Panc1 (cell line): ENCODE measurements around the gene EPHB2. TPM values are rescaled to one million over a fixed set of nuclear protein-coding genes. Genes with fewer than 3 reads are reported as not detected.

Experiments
- ATAC-seq: fragments of 200-7000 bp; cut with Tn5 transposase; 2 replicates; pipeline ENCODE4 v1.9.1; 2020; ENCODE audit warnings: mild to moderate bottlenecking, moderate library complexity
- BruUV-seq: library from RNA; stranded (reverse); fragments of 400-500 nt; replicated peaks from 2 replicates; lab custom pipeline; 2021; lab: Mats Ljungman, UMichigan
- CTCF ChIA-PET: fragments of 300-600 bp; sonication (Branson Sonifier 250); formaldehyde crosslinking; loops from one replicate; lab custom pipeline; 2022; ENCODE audit warnings: antibody characterized with exemption; lab: Charles Lee
- POLR2A ChIA-PET: fragments of 300-600 bp; sonication (Branson Sonifier 250); formaldehyde crosslinking; loops from one replicate; lab custom pipeline; 2022; ENCODE audit warnings: antibody characterized with exemption; lab: Charles Lee
- DNase-seq: peaks from one replicate; pipeline ENCODE4 v3.0.0-alpha.2; 2010; ENCODE audit warnings: low read depth, low spot score
- H3K27ac ChIP-seq: 2 replicates; pipeline ENCODE4 v1.5.1; 2011; ENCODE audit warnings: mild to moderate bottlenecking, low read length, inconsistent platforms
- H3K27me3 ChIP-seq: fragments of 200-500 bp; sonication (Bioruptor generic); 2 replicates; pipeline ENCODE4 v1.6.0; 2014; ENCODE audit warnings: low read length, inconsistent platforms; ENCODE audit not compliant: control insufficient read depth, insufficient read depth
- H3K36me3 ChIP-seq: fragments of 200-500 bp; sonication (Bioruptor generic); 2 replicates; pipeline ENCODE4 v1.5.1; 2014; ENCODE audit warnings: inconsistent platforms, mild to moderate bottlenecking, low read length, moderate library complexity; ENCODE audit not compliant: control insufficient read depth, insufficient read depth
- H3K4me1 ChIP-seq: 2 replicates; pipeline ENCODE4 v1.5.1; 2011; ENCODE audit warnings: inconsistent platforms, mild to moderate bottlenecking, low read length, moderate library complexity; ENCODE audit not compliant: control insufficient read depth, insufficient read depth
- H3K4me3 ChIP-seq, 2 experiments: 2 replicates each; pipeline ENCODE4 v1.5.1; 2011 to 2012; ENCODE audit warnings: low read depth in 2 of 2, low read length in 2 of 2, mild to moderate bottlenecking in 2 of 2, inconsistent platforms in 1 of 2, moderate library complexity in 1 of 2
- H3K9me3 ChIP-seq: fragments of 200-500 bp; sonication (Bioruptor generic); 2 replicates; pipeline ENCODE4 v1.5.1; 2014; ENCODE audit warnings: low read depth, mild to moderate bottlenecking, inconsistent platforms, low read length, moderate library complexity; ENCODE audit not compliant: control insufficient read depth, insufficient read depth
- CTCF ChIP-seq: fragments of 450-650 bp; IDR thresholded peaks from 2 replicates; pipeline ENCODE4 v1.5.1; 2017; ENCODE audit warnings: mild to moderate bottlenecking
- POLR2AphosphoS5 ChIP-seq: IDR thresholded peaks from 2 replicates; pipeline ENCODE4 v1.6.1; 2012; ENCODE audit warnings: mild to moderate bottlenecking, low read depth, low read length, moderate library complexity
- SIN3A ChIP-seq: IDR thresholded peaks from 2 replicates; pipeline ENCODE4 v1.6.1; 2012; ENCODE audit warnings: low read depth, mild to moderate bottlenecking, low read length, moderate library complexity, borderline replicate concordance; ENCODE audit not compliant: insufficient read depth
- TCF7L2 ChIP-seq: IDR thresholded peaks from 2 replicates; pipeline ENCODE4 v1.6.1; 2011; ENCODE audit warnings: mild to moderate bottlenecking, low read depth, low read length, inconsistent platforms
- in situ Hi-C: cut with HindIII; loops from 2 replicates; pipeline ENCODE4 v1.10.0; 2016; ENCODE audit warnings: low sequenced_read_pairs, low pct_unique_long_range_greater_than_20kb
- intact Hi-C: fragments of 100-400 bp; cut with micrococcal nuclease; formaldehyde crosslinking; loops from one replicate; pipeline ENCODE4 v1.10.0; 2022; ENCODE audit not compliant: unreplicated experiment
- total RNA-seq: library from RNA; stranded (reverse); gene quantifications from one replicate; pipeline ENCODE4 v1.2.1, GENCODE V29; 2021; ENCODE audit not compliant: unreplicated experiment
- TF ChIP-seq, protein P1 (sequence below), 2 experiments: IDR thresholded peaks; 2 replicates each; pipeline ENCODE4 v1.6.1; 2011 to 2012; ENCODE audit warnings: low read depth in 2 of 2, control low read depth in 1 of 2, low read length in 1 of 2, mild to moderate bottlenecking in 1 of 2, moderate library complexity in 1 of 2; ENCODE audit not compliant: insufficient read depth in 1 of 2

EPHB2 gene
- total RNA-seq, 1 experiment from 2014 or later: 29.0 TPM

- H3K9me3 ChIP-seq: no peaks in the 10 kb centered on the region
- no TSS peak for BruUV-seq
- ChIA-PET POLR2A (no interaction called here), CTCF (interaction anchor here (0.5 kb wide), 2 partner anchors 10 to 439 kb away, joined by 3 to 4 read pairs; no protein-coding TSS in a partner anchor)
- in situ Hi-C loops: no loop called here
- H3K27me3 ChIP-seq: no peaks in the 10 kb centered on the region
- H3K4me1 ChIP-seq: no peaks in the 10 kb centered on the region
- no peak for TF ChIP-seq SIN3A
- TF ChIP-seq CTCF: no peak
- no peak for TF ChIP-seq TCF7L2
- no peak for TF ChIP-seq POLR2AphosphoS5
- TF ChIP-seq, protein P1, sequence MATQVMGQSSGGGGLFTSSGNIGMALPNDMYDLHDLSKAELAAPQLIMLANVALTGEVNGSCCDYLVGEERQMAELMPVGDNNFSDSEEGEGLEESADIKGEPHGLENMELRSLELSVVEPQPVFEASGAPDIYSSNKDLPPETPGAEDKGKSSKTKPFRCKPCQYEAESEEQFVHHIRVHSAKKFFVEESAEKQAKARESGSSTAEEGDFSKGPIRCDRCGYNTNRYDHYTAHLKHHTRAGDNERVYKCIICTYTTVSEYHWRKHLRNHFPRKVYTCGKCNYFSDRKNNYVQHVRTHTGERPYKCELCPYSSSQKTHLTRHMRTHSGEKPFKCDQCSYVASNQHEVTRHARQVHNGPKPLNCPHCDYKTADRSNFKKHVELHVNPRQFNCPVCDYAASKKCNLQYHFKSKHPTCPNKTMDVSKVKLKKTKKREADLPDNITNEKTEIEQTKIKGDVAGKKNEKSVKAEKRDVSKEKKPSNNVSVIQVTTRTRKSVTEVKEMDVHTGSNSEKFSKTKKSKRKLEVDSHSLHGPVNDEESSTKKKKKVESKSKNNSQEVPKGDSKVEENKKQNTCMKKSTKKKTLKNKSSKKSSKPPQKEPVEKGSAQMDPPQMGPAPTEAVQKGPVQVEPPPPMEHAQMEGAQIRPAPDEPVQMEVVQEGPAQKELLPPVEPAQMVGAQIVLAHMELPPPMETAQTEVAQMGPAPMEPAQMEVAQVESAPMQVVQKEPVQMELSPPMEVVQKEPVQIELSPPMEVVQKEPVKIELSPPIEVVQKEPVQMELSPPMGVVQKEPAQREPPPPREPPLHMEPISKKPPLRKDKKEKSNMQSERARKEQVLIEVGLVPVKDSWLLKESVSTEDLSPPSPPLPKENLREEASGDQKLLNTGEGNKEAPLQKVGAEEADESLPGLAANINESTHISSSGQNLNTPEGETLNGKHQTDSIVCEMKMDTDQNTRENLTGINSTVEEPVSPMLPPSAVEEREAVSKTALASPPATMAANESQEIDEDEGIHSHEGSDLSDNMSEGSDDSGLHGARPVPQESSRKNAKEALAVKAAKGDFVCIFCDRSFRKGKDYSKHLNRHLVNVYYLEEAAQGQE (IDR thresholded peaks at IDR 0.05; ENCODE audit: insufficient read depth in 1 of 2, low read depth in 2 of 2, low read length in 1 of 2): no peak
- ATAC-seq: no peak
- H3K4me3 ChIP-seq: no peak overlapping the region
- intact Hi-C loops: loop anchor here (10.0 kb wide), 1 partner anchor 217 kb away; no protein-coding TSS in a partner anchor
- H3K36me3 ChIP-seq: no peaks in the 10 kb centered on the region
- DNase-seq: no peak
- no peak overlapping the region for H3K27ac ChIP-seq
Measured at GRCh38 chr1:22921452-22922126, 210.9 kb downstream of the EPHB2 start.

- ChIA-PET POLR2A (interaction anchor here (0.5 kb wide), 1 partner anchor 62 kb away, joined by 8 read pairs; no protein-coding TSS in a partner anchor), CTCF (no interaction called here)
- no peak overlapping the region for H3K27ac ChIP-seq
- H3K9me3 ChIP-seq: no peaks in the 10 kb centered on the region
- in situ Hi-C loops (no loop called here), intact Hi-C loops (loop anchor here (10.0 kb wide), 1 partner anchor 218 kb away; no protein-coding TSS in a partner anchor)
- no peak for TF ChIP-seq TCF7L2
- TF ChIP-seq CTCF: no peak
- TF ChIP-seq POLR2AphosphoS5: no peak
- BruUV-seq: no TSS peak
- H3K36me3 ChIP-seq: no peaks in the 10 kb centered on the region
- no peaks in the 10 kb centered on the region for H3K4me1 ChIP-seq
- ATAC-seq (no peak), DNase-seq (no peak)
- no peak overlapping the region for H3K4me3 ChIP-seq
- no peaks in the 10 kb centered on the region for H3K27me3 ChIP-seq
Measured at GRCh38 chr1:22922640-22923039, 212.0 kb downstream of the EPHB2 start.
